Measurements from ENCODE around the gene MAP9. TPM values are rescaled to one million over a fixed set of nuclear protein-coding genes. Genes with fewer than 3 reads are reported as not detected.

Gene MAP9
- total and polyA plus RNA-seq, 2 donors (not counting 1 experiment from before 2014, with no cell fraction given), result 4.5 to 16.3 TPM

DNA sequence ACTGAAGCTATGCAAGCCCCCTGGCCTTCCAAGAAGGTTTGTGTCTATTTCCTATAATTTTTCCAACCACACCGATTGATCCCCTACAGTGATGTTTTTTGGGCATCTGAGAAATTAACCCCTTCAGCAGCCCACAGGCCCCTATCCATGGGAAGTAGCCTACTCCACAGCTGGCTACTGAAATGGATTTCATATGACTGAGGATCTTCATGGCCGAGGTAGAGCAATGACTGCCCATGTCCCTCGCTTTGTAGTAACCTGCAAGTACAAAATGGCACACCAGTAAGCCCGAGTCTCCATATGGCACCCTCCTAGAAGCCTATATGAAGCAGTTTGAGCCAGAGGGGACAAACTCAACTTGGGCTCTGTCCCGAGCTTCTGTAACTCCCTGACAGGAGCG lies 36.8 kb downstream of the MAP9 start:
- TF ChIP-seq EZH2 (IDR thresholded peaks at IDR 0.05; ENCODE audit: borderline replicate concordance, insufficient read depth, low read depth, low read length, poor library complexity, severe bottlenecking), result no peak
- TF ChIP-seq, protein P1, sequence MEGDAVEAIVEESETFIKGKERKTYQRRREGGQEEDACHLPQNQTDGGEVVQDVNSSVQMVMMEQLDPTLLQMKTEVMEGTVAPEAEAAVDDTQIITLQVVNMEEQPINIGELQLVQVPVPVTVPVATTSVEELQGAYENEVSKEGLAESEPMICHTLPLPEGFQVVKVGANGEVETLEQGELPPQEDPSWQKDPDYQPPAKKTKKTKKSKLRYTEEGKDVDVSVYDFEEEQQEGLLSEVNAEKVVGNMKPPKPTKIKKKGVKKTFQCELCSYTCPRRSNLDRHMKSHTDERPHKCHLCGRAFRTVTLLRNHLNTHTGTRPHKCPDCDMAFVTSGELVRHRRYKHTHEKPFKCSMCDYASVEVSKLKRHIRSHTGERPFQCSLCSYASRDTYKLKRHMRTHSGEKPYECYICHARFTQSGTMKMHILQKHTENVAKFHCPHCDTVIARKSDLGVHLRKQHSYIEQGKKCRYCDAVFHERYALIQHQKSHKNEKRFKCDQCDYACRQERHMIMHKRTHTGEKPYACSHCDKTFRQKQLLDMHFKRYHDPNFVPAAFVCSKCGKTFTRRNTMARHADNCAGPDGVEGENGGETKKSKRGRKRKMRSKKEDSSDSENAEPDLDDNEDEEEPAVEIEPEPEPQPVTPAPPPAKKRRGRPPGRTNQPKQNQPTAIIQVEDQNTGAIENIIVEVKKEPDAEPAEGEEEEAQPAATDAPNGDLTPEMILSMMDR (IDR thresholded peaks at IDR 0.05), result no peak
- H2AFZ ChIP-seq (ENCODE audit: insufficient read depth, low read depth, low read length, poor library complexity, severe bottlenecking), result no peak overlapping the region
- H3K9ac ChIP-seq (ENCODE audit: low read length), result no peak overlapping the region
- no peaks in the 10 kb centered on the region for H3K36me3 ChIP-seq (replicated peaks in 1 of 2; ENCODE audit: control extremely low read depth in 1 of 2, control insufficient read depth in 1 of 2, extremely low read depth in 1 of 2, insufficient read depth in 2 of 2, low read length in 1 of 2)
- peaks cover 0 to 4% (median 0%) of the 10 kb centered on the region in 4 experiments for H3K27me3 ChIP-seq (replicated peaks in 1 of 4; ENCODE audit: control extremely low read depth in 1 of 4, control insufficient read depth in 3 of 4, insufficient read depth in 4 of 4, low read length in 3 of 4)
- H3K27me3 Mint-ChIP-seq, result no peaks in the 10 kb centered on the region
- 91% methylated on average over 4 of the region's 6 CpGs for WGBS (ENCODE audit: insufficient coverage)
- H3K4me1 Mint-ChIP-seq, result no peaks in the 10 kb centered on the region
- no peaks in the 10 kb centered on the region for H4K20me1 ChIP-seq (ENCODE audit: control insufficient read depth, insufficient read depth, low read length, poor library complexity, severe bottlenecking)
- no peak overlapping the region for H3K4me3 Mint-ChIP-seq
- no peaks in the 10 kb centered on the region for H3K9me3 Mint-ChIP-seq (ENCODE audit: insufficient read depth)
- H3K27ac Mint-ChIP-seq, result no peak overlapping the region
- ATAC-seq (ENCODE audit: low read depth) (no peak), DNase-seq (no peak)
- H3K4me1 ChIP-seq (ENCODE audit: control insufficient read depth in 2 of 2, insufficient read depth in 2 of 2, low read length in 2 of 2), result no peaks in the 10 kb centered on the region
- H3K79me2 ChIP-seq (ENCODE audit: control insufficient read depth, insufficient read depth, low read length), result no peaks in the 10 kb centered on the region
- no peak overlapping the region for H3K27ac ChIP-seq (ENCODE audit: low read length in 2 of 2)
- CTCF ChIA-PET, result interaction anchor here (0.6 kb wide), 1 partner anchor 10 kb away, joined by 3 read pairs; no protein-coding TSS in a partner anchor
- intact Hi-C loops (cut with micrococcal nuclease), result no loop called here
- H3K4me2 ChIP-seq (replicated peaks; ENCODE audit: low read depth, low read length, poor library complexity, severe bottlenecking), result no peak overlapping the region
- H3K4me3 ChIP-seq (ENCODE audit: control extremely low read depth in 1 of 5, extremely low read depth in 1 of 5, insufficient read depth in 1 of 5, low read depth in 2 of 5, low read length in 4 of 5), result no peak overlapping the region
- POLR2A ChIA-PET, result no interaction called here
- H3K9me3 ChIP-seq (ENCODE audit: control extremely low read depth in 1 of 3, control insufficient read depth in 2 of 3, insufficient read depth in 1 of 3, low read length in 2 of 3), result peaks cover 0 to 15% (median 0%) of the 10 kb centered on the region in 3 donors

DNA sequence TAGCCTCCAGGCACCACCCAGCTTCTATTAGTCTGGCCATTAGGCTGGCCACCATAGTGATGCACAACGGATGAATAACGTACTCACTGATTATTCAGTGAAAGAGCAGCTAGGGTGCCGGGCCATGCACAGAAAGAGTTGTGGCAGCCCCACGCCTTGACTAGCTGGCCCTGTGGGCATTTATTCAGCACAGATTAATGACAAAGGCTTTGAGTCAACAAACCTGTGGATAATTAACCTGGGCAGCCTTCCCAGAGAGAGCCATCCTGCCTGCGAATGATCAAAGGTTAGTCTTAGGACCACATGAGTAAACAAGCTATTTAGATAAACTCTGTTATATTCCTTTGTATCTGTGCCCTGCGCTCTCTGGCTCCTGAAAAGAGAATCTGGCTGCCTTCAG lies 37.2 kb downstream of the MAP9 start:
- DNase-seq (no peak), ATAC-seq (ENCODE audit: low read depth) (no peak)
- no peak for TF ChIP-seq EZH2 (IDR thresholded peaks at IDR 0.05; ENCODE audit: borderline replicate concordance, insufficient read depth, low read depth, low read length, poor library complexity, severe bottlenecking)
- TF ChIP-seq, protein P1 (IDR thresholded peaks at IDR 0.05), result no peak
- peaks cover 0 to 15% (median 0%) of the 10 kb centered on the region in 3 donors for H3K9me3 ChIP-seq (ENCODE audit: control extremely low read depth in 1 of 3, control insufficient read depth in 2 of 3, insufficient read depth in 1 of 3, low read length in 2 of 3)
- 87% methylated on average over 5 of the region's 6 CpGs for WGBS (ENCODE audit: insufficient coverage)
- CTCF ChIA-PET, result no interaction called here
- H4K20me1 ChIP-seq (ENCODE audit: control insufficient read depth, insufficient read depth, low read length, poor library complexity, severe bottlenecking), result no peaks in the 10 kb centered on the region
- Mint-ChIP-seq H3K27me3 (no peaks in the 10 kb centered on the region), H3K4me3 (no peak overlapping the region), H3K4me1 (no peaks in the 10 kb centered on the region), H3K27ac (no peak overlapping the region), H3K9me3 (ENCODE audit: insufficient read depth) (no peaks in the 10 kb centered on the region)
- no peak overlapping the region for H2AFZ ChIP-seq (ENCODE audit: insufficient read depth, low read depth, low read length, poor library complexity, severe bottlenecking)
- H3K9ac ChIP-seq (ENCODE audit: low read length), result no peak overlapping the region
- H3K27ac ChIP-seq (ENCODE audit: low read length in 2 of 2), result no peak overlapping the region
- H3K27me3 ChIP-seq (replicated peaks in 1 of 4; ENCODE audit: control extremely low read depth in 1 of 4, control insufficient read depth in 3 of 4, insufficient read depth in 4 of 4, low read length in 3 of 4), result peaks cover 0 to 4% (median 0%) of the 10 kb centered on the region in 4 experiments
- H3K4me2 ChIP-seq (replicated peaks; ENCODE audit: low read depth, low read length, poor library complexity, severe bottlenecking), result no peak overlapping the region
- POLR2A ChIA-PET, result no interaction called here
- no peaks in the 10 kb centered on the region for H3K79me2 ChIP-seq (ENCODE audit: control insufficient read depth, insufficient read depth, low read length)
- no peak overlapping the region for H3K4me3 ChIP-seq (ENCODE audit: control extremely low read depth in 1 of 5, extremely low read depth in 1 of 5, insufficient read depth in 1 of 5, low read depth in 2 of 5, low read length in 4 of 5)
- intact Hi-C loops (cut with micrococcal nuclease), result no loop called here
- H3K4me1 ChIP-seq (ENCODE audit: control insufficient read depth in 2 of 2, insufficient read depth in 2 of 2, low read length in 2 of 2), result no peaks in the 10 kb centered on the region
- H3K36me3 ChIP-seq (replicated peaks in 1 of 2; ENCODE audit: control extremely low read depth in 1 of 2, control insufficient read depth in 1 of 2, extremely low read depth in 1 of 2, insufficient read depth in 2 of 2, low read length in 1 of 2), result no peaks in the 10 kb centered on the region

Data from B cell (primary cell).